KOPT-K1 (cell line): ENCODE results near the gene PIGN.

Experiments used
- H3K27ac ChIP-seq: fragments of 200-600 bp; sonication (generic); 2 replicates; pipeline ENCODE4 v1.5.1; 2016; ENCODE audit warnings: antibody characterized with exemption, mild to moderate bottlenecking, low read depth, low read length; ENCODE audit not compliant: poor library complexity, severe bottlenecking
- H3K36me3 ChIP-seq: fragments of 200-600 bp; sonication (generic); 2 replicates; pipeline ENCODE4 v1.5.1; 2017; ENCODE audit warnings: antibody characterized with exemption, mild to moderate bottlenecking, low read length, moderate library complexity; ENCODE audit not compliant: insufficient read depth
- H3K9me3 ChIP-seq: fragments of 200-600 bp; sonication (generic); 2 replicates; pipeline ENCODE4 v1.5.1; 2017; ENCODE audit warnings: antibody characterized with exemption, low read length, mild to moderate bottlenecking; ENCODE audit not compliant: insufficient read depth, poor library complexity, severe bottlenecking

PIGN gene

GRCh38 chr18:62157843-62158242 is 29.0 kb downstream of the PIGN start:
- Histone ChIP-seq H3K36me3 (peaks cover 21% of the 10 kb centered on the region), H3K9me3 (no peaks in the 10 kb centered on the region), H3K27ac (no peak overlapping the region)

- no peaks in the 10 kb centered on the region for H3K9me3 ChIP-seq
- H3K36me3 ChIP-seq: peaks cover 21% of the 10 kb centered on the region
- H3K27ac ChIP-seq: no peak overlapping the region
Observed at GRCh38 chr18:62152844-62153243, 34.0 kb downstream of the PIGN start.

- Histone ChIP-seq H3K9me3 (no peaks in the 10 kb centered on the region), H3K27ac (no peak overlapping the region), H3K36me3 (peaks cover 10% of the 10 kb centered on the region)
Observed at GRCh38 chr18:62151068-62151771, 35.6 kb downstream of the PIGN start.

- Histone ChIP-seq H3K36me3 (peaks cover 20% of the 10 kb centered on the region), H3K9me3 (no peaks in the 10 kb centered on the region)
Observed at GRCh38 chr18:62144338-62144737, 42.5 kb downstream of the PIGN start.

GRCh38 chr18:62140259-62140658 is 46.6 kb downstream of the PIGN start:
- Histone ChIP-seq H3K27ac (no peak overlapping the region), H3K36me3 (peaks cover 26% of the 10 kb centered on the region), H3K9me3 (no peaks in the 10 kb centered on the region)

More at GRCh38 chr18:62144338-62144737, 42.5 kb downstream of the PIGN start:
- H3K27ac ChIP-seq: no peak overlapping the region

GRCh38 chr18:62138461-62139235 is 48.2 kb downstream of the PIGN start:
- Histone ChIP-seq H3K27ac (no peak overlapping the region), H3K36me3 (peaks cover 14% of the 10 kb centered on the region), H3K9me3 (no peaks in the 10 kb centered on the region)

- H3K36me3 ChIP-seq: no peaks in the 10 kb centered on the region
- no peaks in the 10 kb centered on the region for H3K9me3 ChIP-seq
- H3K27ac ChIP-seq: no peak overlapping the region
Observed at GRCh38 chr18:62131301-62131909, 55.5 kb downstream of the PIGN start.

- H3K27ac ChIP-seq: no peak overlapping the region
- no peaks in the 10 kb centered on the region for H3K36me3 ChIP-seq
- H3K9me3 ChIP-seq: no peaks in the 10 kb centered on the region
Observed at GRCh38 chr18:62128157-62128556, 58.7 kb downstream of the PIGN start.

GRCh38 chr18:62126737-62127136 is 60.1 kb downstream of the PIGN start:
- H3K9me3 ChIP-seq: no peaks in the 10 kb centered on the region
- H3K27ac ChIP-seq: no peak overlapping the region
- H3K36me3 ChIP-seq: no peaks in the 10 kb centered on the region

GRCh38 chr18:62125702-62126101 is 61.2 kb downstream of the PIGN start:
- H3K27ac ChIP-seq: no peak overlapping the region
- no peaks in the 10 kb centered on the region for H3K9me3 ChIP-seq
- H3K36me3 ChIP-seq: no peaks in the 10 kb centered on the region

- Histone ChIP-seq H3K36me3 (no peaks in the 10 kb centered on the region), H3K9me3 (no peaks in the 10 kb centered on the region), H3K27ac (no peak overlapping the region)
Observed at GRCh38 chr18:62122330-62122729, 64.5 kb downstream of the PIGN start.

GRCh38 chr18:62119884-62120283 is 67.0 kb downstream of the PIGN start:
- H3K9me3 ChIP-seq: no peaks in the 10 kb centered on the region
- no peaks in the 10 kb centered on the region for H3K36me3 ChIP-seq
- no peak overlapping the region for H3K27ac ChIP-seq

- Histone ChIP-seq H3K36me3 (no peaks in the 10 kb centered on the region), H3K27ac (no peak overlapping the region), H3K9me3 (no peaks in the 10 kb centered on the region)
Observed at GRCh38 chr18:62118328-62118727, 68.5 kb downstream of the PIGN start.

- H3K36me3 ChIP-seq: no peaks in the 10 kb centered on the region; the same call in none of the 2 replicates
- no peaks in the 10 kb centered on the region for H3K9me3 ChIP-seq
- H3K27ac ChIP-seq: no peak overlapping the region
Observed at GRCh38 chr18:62109676-62110075, 77.2 kb downstream of the PIGN start.

GRCh38 chr18:62107881-62108280 is 79.0 kb downstream of the PIGN start:
- no peak overlapping the region for H3K27ac ChIP-seq

More at GRCh38 chr18:62107881-62108280, 79.0 kb downstream of the PIGN start:
- Histone ChIP-seq H3K36me3 (no peaks in the 10 kb centered on the region; the same call in none of the 2 replicates), H3K9me3 (no peaks in the 10 kb centered on the region)
